IMR-90 (cell line): ENCODE data around the gene ZNF658.
"Not testable (repeated sequence)": the region's sequence is repeated elsewhere in the genome, so short reads cannot be mapped to it uniquely, and the experiment has no call there.

Experiments
- CEBPB ChIP-seq: IDR thresholded peaks from 2 replicates; pipeline ENCODE4 v1.6.1; 2012; ENCODE audit warnings: low read depth, low read length, improper control_type of control experiment
- CHD1 ChIP-seq: IDR thresholded peaks from 2 replicates; pipeline ENCODE4 v1.6.1; 2012; ENCODE audit warnings: low read depth, low read length, improper control_type of control experiment
- FOS ChIP-seq: fragments of 150-350 bp; IDR thresholded peaks from 2 replicates; pipeline ENCODE4 v1.6.1; 2016; ENCODE audit warnings: low read depth, low read length
- POLR2A ChIP-seq: IDR thresholded peaks from 2 replicates; pipeline ENCODE4 v1.6.1; 2012; ENCODE audit warnings: mild to moderate bottlenecking, low read depth, low read length
- TF ChIP-seq, protein P1 (sequence below): conservative IDR thresholded peaks from 2 replicates; pipeline ENCODE4 v1.5.1; 2012; ENCODE audit warnings: mild to moderate bottlenecking, low read depth, low read length, improper control_type of control experiment
- TF ChIP-seq, protein P2 (sequence below): fragments of 150-350 bp; IDR thresholded peaks from 2 replicates; pipeline ENCODE4 v1.6.1; 2016; ENCODE audit warnings: low read depth, mild to moderate bottlenecking, low read length, moderate library complexity, borderline replicate concordance
- TF ChIP-seq, protein P3 (sequence below): fragments of 150-350 bp; IDR thresholded peaks from 2 replicates; pipeline ENCODE4 v1.6.1; 2017; ENCODE audit warnings: mild to moderate bottlenecking, antibody characterized with exemption, low read length, low read depth

DNA sequence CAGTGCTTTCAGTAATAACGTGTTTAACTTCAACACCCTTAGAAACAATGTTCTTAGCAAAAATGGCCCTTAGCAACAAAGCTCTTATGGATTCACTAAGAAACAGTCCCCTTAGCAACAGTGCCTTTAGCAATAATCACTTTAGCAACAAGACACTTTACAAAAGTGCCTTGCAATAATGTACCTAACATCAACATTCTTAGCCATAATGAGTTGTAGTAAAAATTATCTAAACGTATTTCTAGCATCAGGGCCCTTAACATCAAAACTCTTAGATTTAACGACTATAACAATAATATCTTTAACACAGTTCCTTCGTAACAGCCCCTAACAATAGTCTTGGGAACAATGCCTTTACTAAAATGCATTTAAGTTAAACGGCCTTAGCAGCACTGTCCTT, 37.8 kb downstream of the ZNF658 start:
- TF ChIP-seq, protein P1, sequence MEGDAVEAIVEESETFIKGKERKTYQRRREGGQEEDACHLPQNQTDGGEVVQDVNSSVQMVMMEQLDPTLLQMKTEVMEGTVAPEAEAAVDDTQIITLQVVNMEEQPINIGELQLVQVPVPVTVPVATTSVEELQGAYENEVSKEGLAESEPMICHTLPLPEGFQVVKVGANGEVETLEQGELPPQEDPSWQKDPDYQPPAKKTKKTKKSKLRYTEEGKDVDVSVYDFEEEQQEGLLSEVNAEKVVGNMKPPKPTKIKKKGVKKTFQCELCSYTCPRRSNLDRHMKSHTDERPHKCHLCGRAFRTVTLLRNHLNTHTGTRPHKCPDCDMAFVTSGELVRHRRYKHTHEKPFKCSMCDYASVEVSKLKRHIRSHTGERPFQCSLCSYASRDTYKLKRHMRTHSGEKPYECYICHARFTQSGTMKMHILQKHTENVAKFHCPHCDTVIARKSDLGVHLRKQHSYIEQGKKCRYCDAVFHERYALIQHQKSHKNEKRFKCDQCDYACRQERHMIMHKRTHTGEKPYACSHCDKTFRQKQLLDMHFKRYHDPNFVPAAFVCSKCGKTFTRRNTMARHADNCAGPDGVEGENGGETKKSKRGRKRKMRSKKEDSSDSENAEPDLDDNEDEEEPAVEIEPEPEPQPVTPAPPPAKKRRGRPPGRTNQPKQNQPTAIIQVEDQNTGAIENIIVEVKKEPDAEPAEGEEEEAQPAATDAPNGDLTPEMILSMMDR, result not testable (repeated sequence)
- TF ChIP-seq POLR2A, FOS, CEBPB, CHD1: not testable (repeated sequence)
- TF ChIP-seq, protein P2, sequence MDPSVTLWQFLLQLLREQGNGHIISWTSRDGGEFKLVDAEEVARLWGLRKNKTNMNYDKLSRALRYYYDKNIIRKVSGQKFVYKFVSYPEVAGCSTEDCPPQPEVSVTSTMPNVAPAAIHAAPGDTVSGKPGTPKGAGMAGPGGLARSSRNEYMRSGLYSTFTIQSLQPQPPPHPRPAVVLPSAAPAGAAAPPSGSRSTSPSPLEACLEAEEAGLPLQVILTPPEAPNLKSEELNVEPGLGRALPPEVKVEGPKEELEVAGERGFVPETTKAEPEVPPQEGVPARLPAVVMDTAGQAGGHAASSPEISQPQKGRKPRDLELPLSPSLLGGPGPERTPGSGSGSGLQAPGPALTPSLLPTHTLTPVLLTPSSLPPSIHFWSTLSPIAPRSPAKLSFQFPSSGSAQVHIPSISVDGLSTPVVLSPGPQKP, result not testable (repeated sequence)
- TF ChIP-seq, protein P3, sequence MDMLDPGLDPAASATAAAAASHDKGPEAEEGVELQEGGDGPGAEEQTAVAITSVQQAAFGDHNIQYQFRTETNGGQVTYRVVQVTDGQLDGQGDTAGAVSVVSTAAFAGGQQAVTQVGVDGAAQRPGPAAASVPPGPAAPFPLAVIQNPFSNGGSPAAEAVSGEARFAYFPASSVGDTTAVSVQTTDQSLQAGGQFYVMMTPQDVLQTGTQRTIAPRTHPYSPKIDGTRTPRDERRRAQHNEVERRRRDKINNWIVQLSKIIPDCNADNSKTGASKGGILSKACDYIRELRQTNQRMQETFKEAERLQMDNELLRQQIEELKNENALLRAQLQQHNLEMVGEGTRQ, result not testable (repeated sequence)
